GM21619 (cell line): ENCODE data around the gene GXYLT2.
"Not testable (repeated sequence)": the region's sequence is repeated elsewhere in the genome, so short reads cannot be mapped to it uniquely, and the experiment has no call there.

Experiments used
- ATAC-seq: cut with Tn5 transposase; IDR thresholded peaks from one replicate; pipeline ENCODE4 v1.9.1; 2021; ENCODE audit not compliant: unreplicated experiment

GXYLT2 gene

GRCh38 chr3:72892081-72892775 is 4.4 kb downstream of the GXYLT2 start:
- ATAC-seq: no peak

DNA sequence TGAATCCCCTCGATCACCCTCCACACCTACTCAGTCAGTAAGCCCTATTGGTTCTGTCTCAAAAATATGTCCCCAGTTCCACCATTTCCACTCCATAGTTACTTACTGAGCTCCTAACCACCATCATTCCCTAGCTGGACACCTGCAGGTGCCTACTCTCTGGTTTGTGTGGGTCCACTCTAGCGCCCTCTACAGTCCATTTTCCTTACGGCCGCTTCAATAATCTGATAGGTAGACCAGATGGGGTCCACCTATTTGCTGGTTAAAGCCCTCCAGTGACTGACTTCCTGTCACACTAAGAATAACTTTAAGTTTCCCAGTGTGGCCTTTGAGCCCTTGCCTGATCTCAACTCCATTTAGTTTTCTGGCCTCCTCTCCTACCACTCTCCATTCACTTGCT is 5.0 kb downstream of the GXYLT2 start:
- ATAC-seq: no peak

DNA sequence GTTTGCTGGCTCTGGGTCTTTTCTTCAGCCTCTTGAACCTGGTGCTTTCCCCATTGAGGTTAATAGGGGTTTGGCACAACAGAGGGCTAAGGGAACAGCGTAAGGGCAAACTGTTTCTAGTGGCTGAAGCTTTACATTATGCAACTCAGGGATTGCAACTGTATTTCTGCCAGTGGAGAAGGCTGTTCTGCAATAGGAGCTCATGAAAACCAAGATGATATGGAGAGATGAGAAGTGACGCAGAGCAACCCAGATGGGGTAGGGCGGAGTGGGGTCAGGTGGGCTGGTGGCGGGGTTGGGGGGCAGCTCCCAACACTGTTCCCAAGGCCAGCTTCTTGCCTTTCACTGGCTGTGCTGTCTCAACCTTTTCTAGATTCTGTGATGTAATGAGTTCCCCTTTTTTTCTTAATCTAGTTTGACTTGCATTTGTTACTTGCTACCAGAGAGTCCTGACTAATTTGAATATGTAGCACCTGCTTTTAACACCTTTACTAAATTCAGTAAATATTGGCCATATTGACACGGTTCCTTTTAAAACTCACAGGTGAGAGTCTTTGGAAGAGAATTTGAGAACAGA is 7.2 kb downstream of the GXYLT2 start:
- no peak for ATAC-seq

- no peak for ATAC-seq
These were observed 9.3 kb downstream of the GXYLT2 start for GRCh38 chr3:72896996-72897757.

DNA sequence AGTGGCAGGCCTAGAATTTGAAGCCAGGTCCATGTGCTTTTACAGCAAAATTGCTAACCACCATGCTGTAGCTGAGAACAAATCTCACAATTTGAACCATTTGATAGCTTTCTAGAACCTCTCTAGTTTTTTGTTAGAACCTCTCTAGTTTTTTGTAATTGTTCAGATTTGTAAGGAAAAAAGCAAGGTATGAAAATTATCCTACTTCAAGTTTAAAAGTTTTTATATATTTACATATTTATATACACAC is 9.8 kb downstream of the GXYLT2 start:
- no peak for ATAC-seq

GRCh38 chr3:72899349-72899765 is 11.5 kb downstream of the GXYLT2 start:
- ATAC-seq: no peak

DNA sequence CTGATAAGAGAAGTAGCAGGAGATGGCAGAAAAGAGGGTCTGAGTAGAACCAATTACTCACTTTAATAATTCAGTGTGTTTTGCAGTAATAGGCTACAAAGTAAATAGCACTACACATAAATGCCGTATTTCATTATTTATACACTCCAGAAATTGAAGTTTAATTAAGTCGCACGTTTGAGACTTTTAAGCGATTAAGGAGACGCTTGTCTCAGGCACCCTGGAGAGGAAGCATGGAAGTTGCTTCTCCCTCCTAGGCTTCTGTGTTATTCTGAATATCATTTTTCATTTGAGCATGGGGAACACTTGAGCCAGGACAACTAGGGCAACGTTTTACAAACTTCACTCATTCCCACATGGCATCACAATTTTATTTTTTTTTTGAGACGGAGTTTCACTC is 12.2 kb downstream of the GXYLT2 start:
- ATAC-seq: no peak

- no peak for ATAC-seq
These were observed 14.0 kb downstream of the GXYLT2 start for GRCh38 chr3:72901840-72902239.

DNA sequence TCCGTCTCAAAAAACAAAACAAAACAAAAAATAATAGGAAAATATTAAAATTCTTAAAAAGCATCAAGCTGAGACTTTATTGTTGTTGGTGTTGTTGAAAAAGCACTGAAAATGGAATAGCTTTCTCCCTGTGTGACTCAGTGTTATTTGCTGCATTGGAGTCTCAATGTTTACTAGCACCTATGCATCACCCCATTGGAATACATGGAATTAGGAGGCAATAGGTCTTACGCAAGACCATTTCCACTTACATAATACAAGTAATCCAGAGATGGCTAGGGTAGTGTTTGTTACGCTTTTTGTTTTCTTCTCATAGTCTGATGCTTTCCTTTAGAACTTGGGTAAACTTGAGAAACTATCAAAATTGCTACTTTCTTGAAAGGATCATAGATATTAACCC is 15.2 kb downstream of the GXYLT2 start:
- ATAC-seq: no peak

DNA sequence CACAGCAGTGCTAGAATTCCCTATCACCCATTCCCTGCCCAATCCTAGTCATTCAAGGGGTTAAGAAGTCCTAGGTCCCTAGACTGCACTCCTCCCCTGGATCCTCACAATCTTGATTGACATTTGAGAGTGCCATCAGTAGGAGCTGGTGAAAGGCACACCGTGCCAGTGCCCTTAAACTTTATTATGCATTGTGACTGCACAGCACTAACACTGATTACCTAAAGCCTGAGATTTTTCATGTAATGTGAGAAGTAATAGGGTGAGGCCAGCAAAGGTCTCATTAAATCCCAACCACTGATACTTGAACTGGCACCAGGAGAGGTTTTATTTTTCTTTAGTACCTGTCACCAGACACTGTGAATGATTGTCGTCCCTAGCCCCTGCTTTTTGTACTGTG is 16.3 kb downstream of the GXYLT2 start:
- ATAC-seq: no peak

- ATAC-seq: no peak
These were observed 18.3 kb downstream of the GXYLT2 start for GRCh38 chr3:72906154-72906553.

DNA sequence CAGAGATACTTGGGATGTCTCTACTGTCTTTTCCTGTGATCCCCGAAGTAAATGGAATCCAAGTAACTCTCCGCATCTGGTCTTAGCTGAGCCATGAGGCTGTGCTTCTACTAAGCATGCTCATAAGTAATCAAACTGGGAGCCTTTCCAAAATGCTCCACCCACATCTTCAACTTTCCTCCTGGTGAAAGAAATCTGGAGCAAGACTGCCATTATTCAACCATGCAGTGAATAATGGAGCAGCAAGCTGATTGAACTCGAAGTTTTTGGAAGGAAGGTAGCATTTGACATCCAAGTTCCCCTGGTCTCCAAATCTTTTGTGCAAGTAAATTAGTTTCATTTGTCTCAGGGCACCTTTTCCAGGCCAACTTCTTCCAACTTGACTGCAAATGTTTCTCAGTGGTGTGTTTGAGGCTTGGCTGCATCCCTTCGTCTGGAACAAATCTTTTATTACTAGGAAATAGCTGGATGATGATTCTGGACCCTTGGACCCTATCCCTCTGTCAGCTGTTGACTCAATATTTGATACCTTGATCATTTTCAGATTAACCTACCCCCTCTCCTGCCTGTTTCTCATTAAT is 19.4 kb downstream of the GXYLT2 start:
- no peak for ATAC-seq

DNA sequence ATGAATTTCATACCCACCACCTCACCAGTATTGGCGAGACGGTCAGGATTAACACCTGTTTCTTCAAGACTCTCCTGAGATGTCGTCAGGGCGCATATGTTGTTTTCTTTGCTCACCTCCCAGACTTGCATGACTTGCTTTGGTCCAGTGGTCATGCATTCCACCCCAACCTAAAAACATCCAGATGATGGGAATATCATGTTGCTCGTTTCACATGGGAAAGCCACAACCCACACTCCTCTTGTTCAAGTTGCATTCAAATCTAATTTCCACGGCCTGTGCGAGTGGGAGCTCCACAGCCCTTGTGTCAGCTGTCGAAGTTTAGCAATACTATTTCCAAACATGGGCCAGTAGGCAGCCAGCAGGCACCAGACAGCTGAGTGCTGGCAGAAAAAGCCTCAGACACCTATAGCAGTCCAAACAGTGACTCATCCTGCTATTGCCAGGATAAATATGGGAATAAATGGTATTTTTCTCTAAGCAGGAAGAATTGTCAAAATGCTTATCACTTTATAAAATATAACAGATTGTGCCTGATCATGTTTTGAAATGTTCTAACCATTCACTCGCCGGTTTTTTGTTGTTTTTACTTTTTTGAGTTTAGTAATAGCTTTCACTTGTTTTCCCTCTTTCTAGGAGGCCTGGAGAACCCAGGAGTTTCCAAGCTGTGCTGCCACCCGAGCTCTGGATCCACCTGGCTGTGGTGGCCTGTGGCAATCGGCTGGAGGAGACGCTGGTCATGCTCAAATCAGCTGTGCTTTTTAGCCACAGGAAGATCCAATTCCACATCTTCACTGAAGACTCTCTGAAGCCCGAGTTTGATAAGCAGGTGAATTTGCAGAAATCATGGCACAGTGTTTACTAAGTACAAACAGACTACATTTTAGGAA is 20.1 kb downstream of the GXYLT2 start:
- ATAC-seq: no peak

DNA sequence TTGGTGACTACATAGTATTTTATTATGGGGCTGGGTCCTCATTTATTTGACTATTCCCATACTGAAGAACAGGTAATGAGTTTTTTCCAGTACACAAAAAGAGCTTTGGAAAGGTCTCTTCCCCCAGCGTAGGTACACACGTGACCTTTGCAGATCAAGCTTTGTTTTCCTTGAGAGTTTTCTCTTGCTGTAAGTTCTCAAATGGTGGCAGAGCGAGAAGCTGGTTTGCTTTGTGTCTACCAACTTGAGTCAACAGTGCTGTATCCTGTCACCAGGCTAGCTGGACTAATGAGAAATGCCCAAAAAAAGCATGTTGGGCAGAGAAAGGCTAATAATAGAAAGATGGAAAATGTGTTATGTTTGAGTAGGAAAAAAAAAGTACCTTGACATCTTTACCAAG is 21.7 kb downstream of the GXYLT2 start:
- no peak for ATAC-seq

DNA sequence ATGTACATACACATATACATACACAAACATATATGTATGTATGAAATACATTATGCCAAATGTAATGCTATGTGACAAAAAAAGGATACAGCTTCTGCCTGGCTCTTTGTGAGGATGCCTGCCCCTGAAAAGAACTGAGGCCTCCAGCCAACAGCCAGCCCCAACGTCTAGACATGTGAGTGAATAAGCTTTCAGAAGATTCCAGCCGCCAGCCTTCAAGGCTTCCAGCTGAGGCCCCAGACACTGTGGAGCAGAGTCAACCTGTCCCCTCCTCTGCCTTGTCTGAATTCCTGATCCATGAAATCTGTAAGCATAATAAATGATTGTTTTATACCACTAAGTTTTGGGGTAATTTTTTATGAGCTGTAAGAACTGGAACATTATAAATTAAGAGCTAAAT is 24.7 kb downstream of the GXYLT2 start:
- no peak for ATAC-seq

GRCh38 chr3:72914383-72914782 is 26.5 kb downstream of the GXYLT2 start:
- ATAC-seq: no peak

DNA sequence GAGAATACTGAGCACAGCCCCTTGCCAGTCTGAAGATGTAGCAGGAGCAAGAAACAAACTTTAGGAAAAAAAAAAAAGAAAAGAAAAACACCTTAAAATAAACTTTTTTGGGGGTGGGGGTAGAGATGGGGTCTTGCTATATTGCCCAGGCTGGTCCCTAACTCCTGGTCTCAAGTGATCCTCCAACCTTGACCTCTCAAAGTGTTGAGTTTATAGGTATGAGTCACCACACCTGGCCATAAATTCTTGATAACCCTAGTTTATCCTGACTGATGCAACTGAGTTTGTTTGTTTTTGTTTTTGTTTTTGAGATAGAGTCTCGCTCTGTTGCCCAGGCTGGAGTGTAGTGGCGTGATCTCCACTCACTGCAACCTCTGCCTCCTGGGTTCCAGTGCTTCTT is 28.4 kb downstream of the GXYLT2 start:
- ATAC-seq: no peak

GRCh38 chr3:72919520-72919919 is 31.7 kb downstream of the GXYLT2 start:
- ATAC-seq: no peak

- no peak for ATAC-seq
These were observed 36.2 kb downstream of the GXYLT2 start for GRCh38 chr3:72924055-72924454.

DNA sequence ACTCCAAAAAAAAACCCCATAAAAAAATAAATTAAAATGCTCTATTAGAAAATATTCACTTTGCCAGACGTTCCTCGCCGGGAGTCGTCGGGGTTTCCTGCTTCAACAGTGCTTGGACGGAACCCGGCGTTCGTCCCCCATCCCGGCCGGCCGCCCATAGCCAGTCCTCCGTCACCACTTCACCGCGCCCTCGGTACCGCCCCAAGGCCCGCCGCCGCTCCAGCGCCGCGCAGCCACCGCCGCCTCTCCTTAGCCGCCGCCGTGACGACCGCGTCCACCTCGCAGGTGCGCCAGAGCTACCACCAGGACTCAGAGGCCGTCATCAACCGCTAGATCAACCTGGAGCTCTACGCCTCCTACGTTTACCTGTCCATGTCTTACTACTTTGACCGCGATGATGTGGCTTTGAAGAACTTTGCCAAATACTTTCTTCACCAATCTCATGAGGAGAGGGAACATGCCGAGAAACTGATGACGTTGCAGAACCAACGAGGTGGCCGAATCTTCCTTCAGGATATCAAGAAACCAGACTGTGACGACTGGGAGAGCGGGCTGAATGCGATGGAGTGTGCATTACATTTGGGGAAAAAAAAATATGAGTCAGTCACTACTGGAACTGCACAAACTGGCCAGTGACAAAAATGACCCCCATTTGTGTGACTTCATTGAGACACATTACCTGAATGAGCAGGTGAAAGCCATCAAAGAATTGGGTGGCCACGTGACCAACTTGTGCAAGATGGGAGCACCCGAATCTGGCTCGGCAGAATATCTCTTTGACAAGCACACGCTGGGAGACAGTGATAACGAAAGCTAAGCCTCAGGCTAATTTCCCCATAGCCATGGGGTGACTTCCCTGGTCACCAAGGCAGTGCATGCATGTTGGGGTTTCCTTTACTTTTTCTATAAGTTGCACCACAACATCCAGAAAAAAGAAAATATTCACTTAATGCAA is 41.2 kb downstream of the GXYLT2 start:
- not testable (repeated sequence) for ATAC-seq
